HG03175 (cell line): ENCODE measurements around the gene PGLYRP2.
"Not testable (repeated sequence)": the region's sequence is repeated elsewhere in the genome, so short reads cannot be mapped to it uniquely, and the experiment has no call there.

Source experiments
- ATAC-seq: cut with Tn5 transposase; IDR thresholded peaks from one replicate; pipeline ENCODE4 v1.9.1; 2021; ENCODE audit warnings: mild to moderate bottlenecking, moderate library complexity; ENCODE audit not compliant: unreplicated experiment

PGLYRP2 gene

DNA sequence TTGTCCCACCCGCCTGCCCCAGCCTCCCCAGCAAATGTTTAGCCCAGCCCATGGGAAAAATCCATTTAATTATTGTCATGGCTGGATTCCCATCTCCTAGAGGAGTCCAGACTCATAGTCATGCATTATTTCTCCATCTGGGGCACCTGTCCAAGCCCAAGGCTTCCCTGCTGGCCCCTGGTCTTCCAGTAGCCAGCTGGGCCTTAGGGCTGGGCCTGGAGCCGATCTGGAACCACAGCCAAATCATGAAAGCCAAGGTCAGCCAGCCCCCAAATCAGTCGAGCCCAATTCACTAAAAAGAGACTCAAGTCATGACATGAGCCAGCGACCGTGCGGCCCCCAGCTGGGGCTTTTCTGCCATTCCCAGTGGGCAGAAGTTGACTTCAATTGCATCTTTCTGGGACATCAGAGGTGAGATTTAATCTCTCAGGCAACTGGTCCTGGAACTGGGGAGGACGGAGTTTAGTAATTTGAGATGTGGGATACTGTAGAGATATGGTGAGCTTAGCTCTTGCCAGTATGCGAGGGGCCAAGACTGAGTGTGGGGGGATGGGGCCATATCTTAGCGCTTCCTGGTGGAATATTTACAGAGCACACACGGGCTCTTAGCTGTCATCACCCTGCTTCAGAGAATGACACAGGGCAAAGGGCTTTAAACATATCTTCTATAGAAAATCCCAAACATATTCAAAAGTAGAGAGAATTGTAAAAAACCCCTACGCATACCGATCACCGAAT, 9.4 kb upstream of the PGLYRP2 start:
- no peak for ATAC-seq

DNA sequence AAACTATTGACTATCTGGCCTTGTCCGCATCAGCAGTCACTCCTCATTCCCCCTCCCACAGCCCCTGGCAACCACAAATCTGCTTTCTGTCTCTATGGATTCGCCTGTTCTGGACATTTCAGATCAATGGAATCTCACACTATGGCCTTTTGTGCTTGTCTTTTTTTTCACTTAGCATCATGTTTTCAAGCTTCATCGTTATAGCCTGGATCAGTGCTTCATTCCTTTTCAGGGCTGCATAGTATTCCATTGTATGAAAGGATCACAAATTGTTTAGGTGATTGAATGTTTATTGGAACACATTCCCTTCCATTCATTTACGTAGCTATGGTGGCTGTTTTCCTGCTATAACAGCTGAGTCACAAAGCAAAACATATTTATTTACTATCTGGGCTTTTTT, 7.7 kb upstream of the PGLYRP2 start:
- ATAC-seq, result no peak

DNA sequence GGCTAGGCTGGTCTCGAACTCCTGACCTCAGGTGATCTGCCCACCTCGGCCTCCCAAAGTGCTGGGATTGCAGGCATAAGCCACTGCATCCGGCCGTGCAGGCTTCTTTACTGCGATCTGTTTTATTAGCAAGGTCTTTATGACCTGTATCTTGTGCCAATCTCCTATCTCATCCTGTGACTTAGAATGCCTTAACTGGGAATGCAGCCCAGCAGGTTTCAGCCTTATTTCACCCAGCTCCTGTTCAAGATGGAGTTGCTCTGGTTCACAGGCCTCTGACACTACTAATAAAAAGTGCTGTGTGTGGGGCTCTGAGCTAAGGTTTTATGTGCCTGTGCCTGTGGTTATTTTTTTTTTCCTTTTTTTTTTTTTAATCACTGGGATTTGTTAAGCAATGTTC, 6.5 kb upstream of the PGLYRP2 start:
- not testable (repeated sequence) for ATAC-seq

DNA sequence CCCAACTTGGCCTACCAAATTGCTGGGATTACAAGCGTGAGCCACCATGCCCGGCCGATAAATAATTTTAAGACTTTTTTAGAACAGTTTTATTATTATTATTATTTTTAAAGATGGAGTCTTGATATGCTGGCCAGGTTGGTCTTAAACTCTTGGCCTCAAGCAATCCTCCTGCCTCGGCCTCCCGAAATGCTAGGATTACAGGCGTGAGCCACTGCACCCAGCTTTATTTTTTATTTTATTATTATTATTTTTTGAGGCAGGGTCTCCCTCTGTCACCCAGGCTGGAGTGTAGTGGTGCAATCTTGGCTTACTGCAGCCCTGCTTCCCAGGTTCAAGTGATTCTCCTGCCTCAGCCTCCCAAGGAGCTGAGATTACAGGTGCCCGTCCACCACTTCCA, 1.7 kb upstream of the PGLYRP2 start:
- not testable (repeated sequence) for ATAC-seq

DNA sequence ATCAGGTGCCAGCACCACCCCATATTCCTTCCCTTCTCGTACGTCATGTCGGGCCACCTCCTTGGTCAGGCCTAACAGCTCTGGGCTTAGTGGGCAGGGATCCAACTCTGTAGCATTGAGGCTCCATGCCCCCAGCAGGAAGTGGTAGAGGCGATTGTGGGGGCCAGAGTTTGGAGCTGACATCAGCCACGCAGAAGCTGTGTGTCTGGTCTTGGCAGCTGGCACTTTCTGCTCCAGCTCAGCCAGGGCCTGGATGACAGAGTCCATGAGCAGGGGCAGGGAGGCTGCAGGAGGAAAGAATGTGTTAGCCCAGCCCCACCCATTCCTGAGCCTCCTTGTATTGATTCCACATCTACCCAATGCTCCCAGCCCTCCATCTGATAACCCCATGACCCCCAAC, 3.0 kb downstream of the PGLYRP2 start:
- no peak for ATAC-seq

DNA sequence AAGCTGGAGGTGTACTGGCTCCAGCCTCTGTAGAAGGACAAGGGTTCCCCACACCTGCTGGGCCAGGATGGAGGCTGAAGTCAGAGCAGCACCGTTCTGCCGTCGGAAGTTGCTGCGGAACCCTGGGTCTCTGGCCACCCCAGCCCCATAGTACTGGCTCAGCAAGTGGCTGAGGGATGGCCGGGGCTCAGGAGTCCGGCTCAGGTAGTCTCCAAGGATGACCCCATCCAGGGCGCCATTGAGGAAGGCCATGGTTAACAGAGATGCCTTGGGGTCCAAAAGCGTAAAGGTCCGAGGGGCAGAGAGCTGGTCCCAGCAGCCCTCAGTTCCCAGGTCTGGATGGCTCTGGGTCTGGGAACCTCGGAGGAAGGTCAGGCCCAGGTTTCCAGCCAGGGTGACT, 3.7 kb downstream of the PGLYRP2 start:
- ATAC-seq, result no peak

DNA sequence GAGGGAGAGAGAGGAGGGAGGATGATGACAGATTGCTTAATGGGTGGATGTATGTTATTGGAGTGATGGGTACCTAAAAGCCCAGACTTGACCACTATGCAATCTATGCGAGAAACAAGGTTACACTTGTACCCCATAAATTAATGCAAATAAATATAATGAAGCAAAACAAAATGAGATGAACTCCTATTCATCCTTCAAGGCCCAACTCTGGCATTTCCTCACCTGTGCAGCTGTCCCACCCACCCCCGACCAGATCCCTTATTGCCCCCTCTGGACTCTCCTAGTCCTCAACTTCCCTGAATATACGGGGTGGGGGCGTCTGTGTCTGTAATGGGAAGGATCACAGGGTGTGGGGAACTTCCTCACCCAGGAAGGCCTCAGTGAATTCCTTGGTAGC, 4.1 kb downstream of the PGLYRP2 start:
- no peak for ATAC-seq

DNA sequence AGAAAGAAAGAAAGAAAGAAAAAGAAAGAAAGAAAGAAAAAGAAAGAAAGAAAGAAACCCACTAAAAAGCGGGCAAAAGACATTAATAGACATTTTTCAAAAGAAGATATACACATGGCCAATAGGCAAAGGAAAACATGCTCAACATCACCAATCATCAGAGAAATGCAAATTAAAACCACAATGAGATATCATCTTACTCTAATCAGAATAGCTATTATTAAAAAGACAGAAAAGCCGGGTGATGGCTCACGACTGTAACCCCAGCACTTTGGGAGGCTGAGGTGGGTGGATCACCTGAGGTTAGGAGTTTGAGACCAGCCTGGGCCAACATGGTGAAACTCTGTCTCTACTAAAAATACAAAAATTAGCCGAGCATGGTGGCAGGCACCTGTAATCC, 5.5 kb downstream of the PGLYRP2 start:
- ATAC-seq, result not testable (repeated sequence)

DNA sequence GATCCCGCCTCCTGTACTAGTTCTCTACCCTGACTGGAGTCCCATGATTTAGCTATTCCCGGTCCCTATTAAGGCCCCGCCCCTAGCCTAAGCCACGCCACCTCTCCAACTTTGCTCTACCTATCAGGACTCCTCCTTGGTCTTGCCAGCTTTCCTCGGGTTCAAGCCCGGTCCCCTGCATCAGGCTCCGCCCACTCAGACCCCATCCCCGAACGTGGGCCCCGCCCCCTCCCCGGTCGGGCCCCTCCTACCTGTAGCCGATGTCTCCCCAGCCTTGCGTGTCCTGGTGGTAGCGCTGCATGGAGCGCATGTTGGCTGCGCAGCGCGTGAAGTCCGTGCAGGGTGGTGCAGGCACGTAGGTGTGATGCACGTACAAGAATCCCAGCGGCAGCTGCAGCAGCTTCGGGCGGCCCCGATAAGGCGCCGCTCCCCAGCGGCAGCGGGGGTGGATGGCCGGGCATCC, 7.6 kb downstream of the PGLYRP2 start:
- no peak for ATAC-seq

DNA sequence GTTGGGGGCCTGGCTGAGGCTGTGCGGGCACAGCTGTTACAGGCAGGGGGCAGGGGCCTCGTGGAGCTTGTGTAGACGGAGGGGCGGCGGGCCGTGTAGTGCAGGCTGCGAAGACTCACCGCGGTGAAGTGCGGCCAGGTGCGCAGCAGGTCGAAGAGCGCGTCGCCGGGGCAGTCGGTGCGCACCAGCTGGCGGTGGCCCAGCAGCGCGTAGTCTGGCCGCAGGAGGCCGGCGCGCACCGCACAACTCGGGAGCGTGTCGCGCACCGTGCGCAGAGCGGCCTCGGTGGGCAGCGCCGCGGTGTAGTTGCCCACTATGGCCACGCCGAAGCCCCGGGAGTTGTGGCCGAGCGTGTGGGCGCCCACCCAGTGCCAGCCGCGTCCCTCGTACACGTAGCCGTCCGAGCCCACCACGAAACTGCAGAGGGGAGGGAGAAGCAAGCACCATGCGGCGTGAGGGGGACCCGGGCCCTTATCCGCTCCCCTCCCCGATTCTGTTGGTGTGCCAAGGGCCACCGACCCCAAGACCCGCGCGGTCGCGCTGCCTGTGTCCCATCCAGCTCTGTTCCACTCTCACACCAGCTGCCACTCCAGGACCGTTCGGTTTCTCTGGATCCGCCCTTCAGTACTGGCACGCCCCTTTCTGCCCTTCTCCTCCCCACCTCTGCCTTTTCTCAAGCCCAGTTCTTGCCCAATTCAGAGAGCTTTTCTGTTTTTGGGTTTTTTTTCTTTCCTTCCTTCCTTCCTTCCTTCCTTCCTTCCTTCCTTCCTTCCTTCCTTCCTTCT, 9.6 kb downstream of the PGLYRP2 start:
- ATAC-seq, result no peak

DNA sequence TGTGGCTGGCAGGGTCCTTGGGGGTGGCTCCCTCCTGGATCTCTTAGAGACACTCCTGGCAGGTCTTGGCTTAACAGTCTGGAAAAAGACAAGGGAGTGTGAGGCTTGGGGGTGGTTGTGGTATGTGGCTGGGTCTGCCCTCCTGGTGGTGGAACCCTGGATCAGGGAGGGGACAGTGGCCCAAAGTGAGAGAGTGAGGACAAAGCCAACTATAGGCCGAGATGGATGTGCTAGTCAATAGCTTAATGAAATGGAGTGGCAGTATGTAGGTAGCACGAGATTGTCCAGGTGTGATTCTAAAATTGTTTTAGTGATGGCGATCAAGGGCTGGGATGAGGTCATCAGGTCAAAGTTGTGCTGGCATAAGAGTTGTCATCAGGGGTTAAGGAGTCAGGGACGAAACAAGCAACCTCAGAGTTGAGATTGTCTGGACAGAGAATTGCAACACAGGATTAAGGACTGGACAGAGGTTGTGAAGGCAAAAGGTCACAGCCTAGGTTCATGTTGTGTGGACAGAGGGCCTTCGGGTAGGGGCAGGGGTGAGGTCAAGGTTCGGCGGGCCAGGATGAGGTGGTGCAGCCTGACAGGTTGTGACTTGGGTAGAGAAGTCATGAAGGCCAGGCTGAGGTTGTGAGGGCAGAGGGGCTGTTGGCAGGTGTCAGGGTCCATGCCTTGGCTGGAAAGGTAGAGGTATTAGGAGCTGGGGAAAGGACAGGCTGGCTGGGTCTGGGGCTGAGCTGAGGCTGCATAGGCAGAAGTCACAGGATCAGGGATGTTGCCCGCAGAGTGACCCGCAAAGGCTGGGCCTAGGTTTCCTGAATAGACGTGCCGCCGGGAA, 10.4 kb downstream of the PGLYRP2 start:
- ATAC-seq, result no peak

DNA sequence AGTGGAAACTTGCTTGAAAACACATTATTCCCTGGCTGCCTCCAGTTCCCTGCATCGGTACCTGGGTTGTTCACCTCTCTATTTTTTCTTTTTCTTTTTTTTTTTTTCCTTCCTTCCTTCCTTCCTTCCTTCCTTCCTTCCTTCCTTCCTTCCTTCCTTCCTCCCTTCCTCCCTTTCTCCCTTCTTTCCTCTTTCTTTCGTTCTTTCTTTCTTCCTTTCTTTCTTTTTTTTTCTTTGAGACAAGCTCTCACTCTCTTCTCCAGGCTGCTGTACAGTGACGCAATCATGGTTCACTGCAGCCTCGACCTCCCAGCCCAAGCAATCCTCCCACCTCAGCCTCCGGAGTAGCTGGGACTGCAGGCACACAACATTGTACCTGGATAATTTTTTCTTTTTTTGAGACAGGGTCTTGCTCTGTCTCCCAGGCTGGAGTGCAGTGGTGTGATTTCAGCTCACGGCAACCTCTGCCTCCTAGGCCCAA, 11.5 kb downstream of the PGLYRP2 start:
- ATAC-seq, result no peak

DNA sequence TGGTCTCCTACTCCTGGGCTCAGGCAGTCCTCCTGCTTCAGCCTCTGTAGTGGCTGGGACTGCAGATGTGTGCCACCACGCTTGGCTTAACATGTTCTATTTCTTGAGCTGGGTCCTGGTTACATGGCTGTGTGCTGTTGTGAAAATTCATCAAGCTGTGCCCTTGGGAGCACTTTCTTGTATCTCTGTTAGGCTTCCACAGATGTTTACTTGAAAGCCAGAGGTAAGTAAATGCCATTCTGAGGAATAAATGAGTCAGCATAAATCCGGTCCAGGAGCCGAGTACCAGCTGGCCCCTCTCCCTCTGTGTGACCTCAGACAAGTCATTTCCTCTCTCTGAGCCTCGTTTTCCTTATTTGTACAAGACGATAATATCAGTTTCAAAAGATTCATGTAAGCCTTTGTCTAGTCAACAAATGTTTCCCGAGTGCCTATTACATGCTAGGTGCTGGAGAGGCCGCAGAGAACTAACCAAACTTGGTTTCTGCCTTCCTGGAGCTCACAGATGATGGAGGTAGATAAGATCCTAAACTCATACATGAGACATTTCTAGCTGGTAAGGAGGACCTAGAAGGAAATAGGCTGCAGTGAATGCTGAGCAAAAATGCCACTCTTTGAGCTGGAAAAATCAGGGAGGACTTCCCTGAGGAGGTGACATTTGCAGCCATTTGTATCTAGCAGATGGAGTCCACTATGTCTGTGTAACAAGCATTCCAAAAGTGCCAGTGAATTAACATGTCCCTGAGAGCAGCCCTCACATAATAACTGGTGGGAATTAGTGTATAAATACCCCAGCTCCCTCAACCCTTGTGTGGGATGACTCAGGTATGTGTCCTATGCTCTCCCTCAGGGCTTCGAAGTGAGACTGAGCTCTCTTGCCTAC, 12.2 kb downstream of the PGLYRP2 start:
- peak; percentile 54 for ATAC-seq

DNA sequence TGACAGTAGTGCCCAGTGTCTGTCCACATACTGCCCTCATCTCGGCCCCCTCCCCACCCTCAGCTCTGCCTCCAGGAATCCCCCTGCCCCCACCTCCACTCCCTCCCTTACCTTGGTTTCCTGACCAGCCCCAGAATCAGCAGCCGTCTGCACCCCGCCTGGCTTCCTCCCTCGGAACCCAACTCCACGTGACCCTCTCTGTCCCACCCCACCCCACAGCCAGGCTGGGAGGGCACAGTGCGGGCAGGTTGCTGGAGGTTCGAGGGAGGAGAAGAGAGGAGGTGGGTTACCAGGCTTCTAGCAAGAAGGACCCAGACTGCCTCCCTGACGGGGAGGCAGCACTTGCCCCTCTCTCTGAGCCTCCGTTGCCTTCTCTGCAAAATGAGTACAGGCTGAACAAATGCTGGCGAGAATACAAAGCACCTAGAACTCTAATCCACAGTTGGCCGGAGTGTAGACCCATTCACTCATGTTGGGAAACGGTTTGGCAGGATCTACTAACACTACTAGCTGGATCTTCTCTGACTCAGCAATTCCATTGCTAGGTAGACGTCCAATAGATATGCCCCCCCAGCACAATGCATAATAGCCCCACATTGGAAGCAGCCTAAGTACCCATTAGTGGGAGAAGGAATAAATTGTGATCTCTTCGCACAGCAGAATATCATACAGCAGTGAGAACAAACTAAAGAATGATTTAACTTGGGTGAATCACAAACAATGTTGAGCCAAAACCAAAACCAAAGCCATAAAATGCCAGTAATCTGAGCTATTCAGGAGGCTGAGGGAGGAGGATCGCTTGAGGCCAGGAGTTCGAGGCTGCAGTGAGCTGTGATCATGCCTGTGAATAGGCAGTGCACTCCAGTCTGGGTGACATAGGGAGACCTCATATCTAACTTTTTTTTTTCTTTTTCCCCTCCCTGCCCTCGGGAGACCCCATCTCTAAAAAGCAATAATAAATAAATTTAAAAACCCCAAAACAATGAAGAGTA, 14.6 kb downstream of the PGLYRP2 start, which contains the start of gene RASAL3:
Gene RASAL3 (minus strand): TSS at position 151 of the 992 bp plus-strand sequence. CDS start 186 bp downstream, outside the sequence.
- ATAC-seq, result no peak

DNA sequence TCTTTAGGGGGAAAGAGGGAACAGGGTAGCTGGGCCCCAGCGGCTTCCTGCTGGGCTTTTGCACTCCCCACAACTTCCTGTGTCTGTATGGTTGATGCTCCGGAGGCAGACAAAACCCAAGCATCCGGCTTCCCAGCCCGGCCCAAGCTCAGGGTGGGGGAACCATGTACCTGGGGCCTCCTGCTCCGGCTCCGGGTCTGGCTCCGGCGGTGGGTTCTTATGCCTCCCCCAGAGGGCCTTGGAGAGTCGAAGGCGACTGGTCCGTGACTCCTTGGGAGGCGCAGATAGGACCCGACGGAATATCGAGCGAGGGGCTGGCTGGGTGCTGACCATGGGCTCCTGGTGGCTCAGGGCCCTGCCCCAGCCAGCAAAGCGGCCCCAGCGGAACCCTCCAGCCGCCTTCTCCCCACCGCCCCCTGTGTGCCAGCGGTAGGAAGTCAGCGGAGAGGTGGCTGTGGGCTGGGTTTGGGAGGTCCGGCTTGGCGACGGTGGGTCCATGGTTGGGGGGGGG, 15.4 kb downstream of the PGLYRP2 start:
- ATAC-seq, result no peak

DNA sequence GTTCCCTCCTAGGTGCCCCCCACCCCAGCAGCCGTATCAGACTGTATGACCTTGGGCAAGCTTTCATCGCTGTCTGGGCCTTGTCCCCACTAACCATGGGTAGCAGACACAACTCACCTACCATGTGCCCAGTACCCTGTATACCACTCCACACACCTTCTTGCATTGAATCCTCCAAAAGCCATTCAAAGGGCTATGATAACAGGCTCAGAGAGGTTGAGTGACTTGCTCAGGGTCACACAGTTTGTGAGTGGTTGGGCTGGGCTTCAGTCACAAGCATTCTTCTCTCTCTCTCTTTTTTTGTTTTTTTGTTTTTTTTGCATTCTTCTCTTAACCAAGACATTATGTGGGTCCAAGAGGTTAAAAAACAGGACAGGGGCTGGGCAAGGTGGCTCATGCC, 17.6 kb downstream of the PGLYRP2 start:
- no peak for ATAC-seq

DNA sequence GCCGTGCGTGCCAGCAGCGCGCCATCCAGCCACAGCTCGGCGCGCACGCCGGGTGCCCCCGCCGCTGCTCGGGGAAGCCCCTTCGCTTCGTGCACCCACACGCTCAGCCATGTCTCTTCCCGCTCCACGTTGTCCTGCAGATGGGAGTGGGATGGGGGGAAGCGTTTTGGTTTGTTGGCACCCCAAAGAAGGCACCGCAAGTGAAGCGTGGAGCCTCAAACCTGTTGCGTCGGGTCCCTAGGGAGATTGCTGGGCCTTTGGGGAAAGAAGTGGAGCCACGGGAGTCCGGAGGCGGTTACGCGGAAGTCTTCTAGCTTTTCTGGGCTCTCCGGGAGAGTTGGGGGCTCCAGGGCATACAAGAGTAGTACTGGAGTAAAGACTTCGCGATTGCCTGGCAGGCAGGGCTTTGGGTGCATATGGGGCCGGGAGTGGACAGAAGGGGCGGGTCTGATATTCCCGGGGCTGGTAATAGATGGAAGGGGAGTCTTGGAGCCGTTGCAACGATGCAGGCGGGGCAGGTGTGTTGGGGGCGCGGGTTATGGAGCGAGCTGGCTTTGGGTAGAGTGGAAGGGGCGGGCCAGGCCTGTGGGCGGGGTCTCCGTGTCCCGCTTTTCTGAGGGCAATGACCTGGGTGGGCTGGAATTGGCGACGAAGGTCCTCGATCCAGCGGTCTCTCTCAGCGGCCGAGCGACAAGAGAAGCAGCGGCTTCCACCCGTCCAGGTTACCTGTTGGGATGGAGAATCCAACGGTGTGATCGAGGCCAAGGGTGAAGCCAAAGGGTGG, 21.4 kb downstream of the PGLYRP2 start:
- no peak for ATAC-seq
